Ammon's horn (tissue), 1 donor: ENCODE measurements around the gene DIO3.

Experiments
- DNase-seq: peaks from one replicate; pipeline ENCODE4 v3.0.0-alpha.2; 2016; ENCODE audit warnings: low spot score

The DIO3 gene

DNA sequence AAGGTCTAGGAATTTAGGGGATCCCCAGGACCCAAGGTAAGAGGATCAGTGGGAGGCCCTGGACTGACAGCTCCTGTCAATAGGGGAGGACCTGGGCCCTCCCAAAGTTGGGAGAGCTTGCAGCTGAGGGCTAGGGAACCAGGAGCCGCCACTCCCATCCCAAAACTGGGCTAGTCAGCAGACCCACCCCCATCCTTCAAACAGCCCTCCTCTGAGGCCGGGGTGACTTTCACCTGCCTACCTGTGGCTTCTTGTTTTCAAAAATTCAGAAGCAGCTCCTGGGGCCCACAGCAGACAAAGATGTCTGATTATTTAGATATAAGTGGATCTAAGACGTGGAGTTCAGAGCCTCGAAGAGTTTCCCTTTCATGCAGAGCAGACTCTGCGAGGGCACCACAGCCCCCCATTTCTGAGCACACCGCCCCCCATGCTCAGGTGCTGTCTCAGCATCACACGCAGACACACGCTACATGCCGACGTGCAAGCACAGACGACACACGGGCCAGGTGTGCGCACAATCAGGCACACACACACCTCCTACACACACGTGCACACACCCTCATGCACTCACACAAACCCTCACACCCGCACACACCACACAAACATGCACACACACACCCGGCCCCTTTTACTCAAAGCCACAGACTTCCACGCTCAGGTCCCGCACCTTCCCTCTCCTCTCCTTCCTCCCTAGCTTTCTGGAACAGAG, 21.9 kb downstream of the DIO3 start:
- no peak for DNase-seq

DNA sequence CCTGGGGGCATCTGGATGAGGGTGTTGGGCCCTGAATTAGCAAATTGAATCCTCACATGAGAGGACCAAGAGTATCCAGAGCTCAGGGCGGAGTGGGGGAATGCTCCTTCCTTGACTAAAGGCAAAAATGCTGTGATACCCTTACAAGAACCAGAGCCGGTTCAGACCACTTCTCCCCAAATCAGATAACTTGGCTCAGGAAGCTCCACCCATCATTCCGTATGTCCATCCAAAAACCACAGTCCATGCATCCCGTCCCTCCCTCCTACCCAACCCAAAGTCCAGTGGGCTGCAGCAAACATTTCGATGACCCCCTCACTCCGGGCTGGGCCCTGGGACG, 22.4 kb downstream of the DIO3 start:
- no peak for DNase-seq

DNA sequence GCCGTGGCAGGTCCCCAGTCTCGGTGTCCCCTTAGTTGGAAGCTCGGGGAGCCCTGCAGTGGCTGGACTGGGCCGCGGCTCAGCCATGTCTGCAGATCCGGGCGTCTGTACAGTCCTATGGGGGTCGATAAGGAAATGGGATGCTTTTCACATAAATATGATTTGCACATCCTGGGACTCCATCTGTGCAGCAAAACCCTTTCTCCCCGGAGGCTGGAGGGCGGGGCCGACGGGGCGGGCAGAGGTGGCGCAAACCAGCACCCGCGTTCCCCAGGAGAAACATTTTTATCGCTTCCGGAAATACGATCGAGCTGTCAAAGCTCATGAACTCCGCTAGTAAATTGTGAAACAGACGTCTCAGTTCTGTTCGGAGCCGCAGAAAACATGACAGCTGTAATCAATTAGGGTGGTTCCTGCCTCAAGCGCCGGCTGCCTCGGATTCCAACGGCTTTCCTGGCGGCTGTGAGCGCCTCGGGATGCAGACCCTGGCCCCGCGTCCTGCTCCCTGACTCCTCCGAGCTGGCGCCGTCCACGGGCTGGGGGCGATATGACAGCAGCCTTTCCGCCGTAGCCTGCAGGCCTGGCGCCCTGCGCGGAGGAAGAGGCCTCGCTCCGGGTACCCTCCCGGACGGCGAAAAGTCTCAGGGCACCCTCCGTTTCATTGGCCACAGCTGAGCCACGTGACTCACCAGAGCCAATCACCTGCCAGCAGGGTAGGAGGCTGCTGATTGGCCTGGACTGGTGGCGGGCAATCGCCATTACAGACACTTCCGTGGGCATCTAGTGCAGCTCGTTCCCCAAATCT, 23.0 kb downstream of the DIO3 start:
- DNase-seq = no peak

GRCh38 chr14:101585211-101585610, 23.9 kb downstream of the DIO3 start:
- DNase-seq = no peak

GRCh38 chr14:101586531-101587430, 25.5 kb downstream of the DIO3 start:
- DNase-seq = no peak

GRCh38 chr14:101587441-101587911, 26.2 kb downstream of the DIO3 start:
- no peak for DNase-seq

- no peak for DNase-seq
Measured at GRCh38 chr14:101588286-101588975, 27.1 kb downstream of the DIO3 start.

GRCh38 chr14:101588990-101589389, 27.7 kb downstream of the DIO3 start:
- no peak for DNase-seq

DNA sequence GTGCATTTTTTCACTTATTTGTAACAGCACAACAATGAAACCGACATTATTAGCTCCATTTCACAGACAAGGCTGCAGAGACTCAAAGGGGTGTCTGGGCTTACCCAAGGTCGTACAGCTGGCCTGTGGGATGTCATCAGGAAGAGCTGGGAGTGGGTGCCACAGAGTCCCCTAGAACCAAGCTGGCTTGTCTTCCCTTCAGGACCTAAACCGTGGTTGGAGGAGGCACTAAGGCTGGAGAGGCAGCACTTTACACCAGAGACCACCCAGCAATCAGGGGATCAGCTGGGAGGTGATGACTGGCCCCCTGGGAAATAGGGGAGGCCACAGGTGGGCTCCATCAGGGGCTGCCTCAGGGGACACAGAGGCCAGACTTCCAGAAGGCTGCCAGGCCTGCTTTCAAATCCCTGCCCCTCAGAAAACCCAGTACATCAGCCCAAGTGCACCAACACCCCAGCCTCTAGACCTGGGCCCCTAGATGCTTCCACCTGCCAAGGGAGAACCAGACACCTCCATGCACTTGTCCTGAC, 28.3 kb downstream of the DIO3 start:
- DNase-seq = no peak

- no peak for DNase-seq
Measured at GRCh38 chr14:101590062-101590461, 28.8 kb downstream of the DIO3 start.

- no peak for DNase-seq
Measured at GRCh38 chr14:101590616-101591015, 29.3 kb downstream of the DIO3 start.

GRCh38 chr14:101591121-101591520, 29.8 kb downstream of the DIO3 start:
- no peak for DNase-seq

GRCh38 chr14:101591582-101591981, 30.3 kb downstream of the DIO3 start:
- DNase-seq = no peak

DNA sequence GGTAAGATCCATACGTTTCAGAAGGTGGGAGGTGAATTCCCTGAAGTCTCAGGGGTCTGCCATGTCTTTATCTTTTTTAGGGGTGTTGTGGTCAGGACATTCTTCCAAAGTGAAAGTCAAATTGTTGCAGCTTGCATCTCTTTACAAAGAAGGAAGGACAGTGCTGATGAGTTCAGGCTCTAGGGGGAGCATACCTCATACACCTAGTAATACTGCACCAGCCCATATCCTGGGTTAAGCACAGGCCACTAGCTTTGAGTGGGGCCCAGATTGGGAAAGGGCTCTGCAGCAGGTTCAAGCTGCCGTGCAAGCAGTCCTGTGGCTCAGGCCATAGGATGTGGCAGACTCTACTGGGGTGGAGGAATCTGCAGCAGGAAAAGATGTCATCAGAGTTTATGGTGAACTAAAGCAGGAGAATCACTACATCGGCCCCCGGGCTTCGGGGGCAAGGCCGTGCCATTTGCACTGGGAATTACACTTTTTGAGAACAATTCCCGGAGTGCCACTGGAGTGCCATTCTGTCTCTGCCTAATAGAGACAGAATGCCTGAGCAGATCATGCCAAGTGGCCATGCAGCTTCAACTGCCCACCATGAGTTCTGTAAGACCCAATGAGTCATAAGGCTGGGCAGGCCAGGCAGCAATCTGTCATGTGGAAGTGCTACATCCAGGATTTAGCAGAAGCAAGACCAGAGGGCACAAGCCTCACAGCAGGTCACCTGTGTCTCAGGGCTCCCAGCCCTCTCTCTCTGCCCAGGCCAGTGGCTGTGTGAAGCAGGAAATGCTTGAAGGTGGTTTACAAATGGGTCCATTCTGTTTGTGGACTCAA, 32.3 kb downstream of the DIO3 start:
- no peak for DNase-seq

DNA sequence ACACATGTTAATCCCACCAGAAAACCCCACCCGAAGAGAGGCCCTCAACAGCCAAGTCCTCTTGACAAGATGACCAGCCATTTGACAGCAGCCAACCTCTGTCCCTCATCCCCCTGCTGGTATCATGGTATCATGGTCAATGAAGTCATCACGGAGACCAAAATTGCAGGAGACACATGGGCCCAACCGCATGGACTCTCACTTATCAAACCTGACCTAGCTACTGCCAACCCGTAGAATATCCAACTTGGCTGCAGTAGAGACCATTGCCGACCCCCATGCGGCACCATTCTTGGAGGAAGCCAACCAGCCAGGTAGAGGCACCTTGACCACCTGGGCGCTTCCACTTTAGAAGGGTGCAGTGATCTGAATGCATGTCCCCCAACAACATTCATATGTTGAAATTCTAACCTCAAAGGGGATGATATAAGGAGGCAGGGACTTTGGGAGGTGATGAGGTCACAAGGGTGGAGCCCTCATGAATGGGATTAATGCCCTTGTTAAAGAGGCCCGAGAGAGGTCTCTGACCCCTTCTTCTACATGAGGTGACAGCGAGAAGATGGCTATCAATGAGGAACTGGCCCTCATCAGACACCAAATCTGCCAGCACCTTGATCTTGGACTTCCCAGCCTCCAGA, 33.3 kb downstream of the DIO3 start:
- DNase-seq = no peak

GRCh38 chr14:101595349-101595748, 34.1 kb downstream of the DIO3 start:
- no peak for DNase-seq

- DNase-seq = no peak
Measured at GRCh38 chr14:101595887-101596721, 34.8 kb downstream of the DIO3 start.

DNA sequence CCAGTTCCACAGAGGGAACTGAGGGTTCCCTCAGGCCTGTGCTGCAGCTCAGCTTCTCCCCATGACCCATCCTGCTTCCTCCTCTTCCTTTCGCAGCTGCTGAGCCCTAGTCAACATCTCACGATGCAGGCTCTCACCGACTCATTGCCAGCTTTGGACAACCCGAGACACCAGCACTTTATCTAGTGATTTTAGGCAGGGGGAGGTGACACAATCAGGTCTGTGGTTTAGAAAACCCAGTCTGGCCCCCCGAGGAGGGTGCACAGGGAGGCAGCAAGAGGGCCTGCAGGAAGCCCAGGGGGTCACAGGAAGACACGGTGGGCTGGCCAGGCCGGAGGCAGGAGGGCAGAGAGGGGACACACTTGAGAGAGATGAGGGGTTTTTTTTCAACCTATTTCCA, 35.4 kb downstream of the DIO3 start:
- no peak for DNase-seq

GRCh38 chr14:101598159-101598558, 36.9 kb downstream of the DIO3 start:
- DNase-seq = no peak
